GM23248 (cell line): ENCODE measurements around the gene MBLAC1. TPM values are rescaled to one million over a fixed set of nuclear protein-coding genes. Genes with fewer than 3 reads are reported as not detected.

Experiments used
- DNase-seq: peaks from one replicate; pipeline ENCODE4 v3.0.0-alpha.2; 2015
- H2AFZ ChIP-seq: fragments of 200-600 bp; sonication (generic); 2 replicates; pipeline ENCODE4 v1.6.1; 2016; ENCODE audit warnings: antibody characterized with exemption
- H3F3A ChIP-seq: fragments of 200-600 bp; sonication (generic); 2 replicates; pipeline ENCODE4 v1.6.1; 2016; ENCODE audit warnings: mild to moderate bottlenecking, antibody characterized with exemption, mixed run types; ENCODE audit not compliant: insufficient read depth
- H3K27ac ChIP-seq: fragments of 200-600 bp; sonication (generic); 2 replicates; pipeline ENCODE4 v1.5.1; 2016; ENCODE audit warnings: mild to moderate bottlenecking
- H3K27me3 ChIP-seq: fragments of 200-600 bp; sonication (generic); replicated peaks from 2 replicates; pipeline ENCODE4 v1.6.1; 2016; ENCODE audit warnings: mild to moderate bottlenecking; ENCODE audit not compliant: insufficient read depth
- H3K36me3 ChIP-seq: fragments of 200-600 bp; sonication (generic); 2 replicates; pipeline ENCODE4 v1.6.1; 2016; ENCODE audit warnings: low read depth, mild to moderate bottlenecking
- H3K4me1 ChIP-seq: fragments of 200-600 bp; sonication (generic); 2 replicates; pipeline ENCODE4 v1.6.1; 2016; ENCODE audit warnings: mild to moderate bottlenecking; ENCODE audit not compliant: insufficient read depth
- H3K4me2 ChIP-seq: fragments of 200-600 bp; sonication (generic); one replicate; pipeline ENCODE4 v1.6.1; 2016; ENCODE audit warnings: mild to moderate bottlenecking; ENCODE audit not compliant: unreplicated experiment
- H3K4me3 ChIP-seq: fragments of 200-600 bp; sonication (generic); 2 replicates; pipeline ENCODE4 v1.5.1; 2016; ENCODE audit warnings: mild to moderate bottlenecking
- H3K79me2 ChIP-seq: fragments of 200-600 bp; sonication (generic); 2 replicates; pipeline ENCODE4 v1.6.1; 2016; ENCODE audit warnings: mild to moderate bottlenecking; ENCODE audit not compliant: insufficient read depth
- H3K9ac ChIP-seq: fragments of 200-600 bp; sonication (generic); 2 replicates; pipeline ENCODE4 v1.6.1; 2016; ENCODE audit warnings: mild to moderate bottlenecking
- H3K9me2 ChIP-seq: fragments of 200-600 bp; sonication (generic); 2 replicates; pipeline ENCODE4 v1.6.1; 2016; ENCODE audit warnings: mixed run types, mild to moderate bottlenecking, moderate library complexity; ENCODE audit not compliant: insufficient read depth
- H3K9me3 ChIP-seq: fragments of 200-600 bp; sonication (generic); one replicate; pipeline ENCODE4 v1.6.1; 2017; ENCODE audit warnings: low read depth
- H4K20me1 ChIP-seq: fragments of 200-600 bp; sonication (generic); 2 replicates; pipeline ENCODE4 v1.6.0; 2016; ENCODE audit not compliant: insufficient read depth
- EZH2 ChIP-seq: fragments of 200-600 bp; sonication (generic); IDR thresholded peaks from 2 replicates; pipeline ENCODE4 v1.6.1; 2018; ENCODE audit warnings: antibody characterized with exemption, mild to moderate bottlenecking; ENCODE audit not compliant: insufficient read depth, poor library complexity, severe bottlenecking
- EZH2phosphoT487 ChIP-seq: fragments of 200-600 bp; sonication (generic); IDR thresholded peaks from 2 replicates; pipeline ENCODE4 v1.6.1; 2018; ENCODE audit warnings: antibody characterized with exemption, moderate library complexity, mild to moderate bottlenecking, low read depth; ENCODE audit not compliant: insufficient read depth
- WGBS, 2 experiments: methylation state at CpG; one replicate each; pipeline ENCODE4 v1.1.6; 2015 to 2017; ENCODE audit warnings: low lambda C conversion rate in 2 of 2, low coverage in 1 of 2; ENCODE audit errors: missing lambda C conversion rate in 2 of 2; 5-methylcytosine and 5-hydroxymethylcytosine counted together
- in situ Hi-C: fragments of 300-500 bp; cut with MboI; formaldehyde crosslinking; loops from 2 replicates; pipeline ENCODE4 v1.15.0; 2020
- polyA plus RNA-seq: library from polyadenylated mRNA; unstranded; fragments of >200 nt; fragmentation: Nextera tagmentation; extraction: Ambion mirVana; gene quantifications from 2 replicates; pipeline ENCODE4 v1.2.1, GENCODE V29; 2016
- total RNA-seq: library from RNA; depleted of rRNA; stranded (reverse); fragments of >200 nt; shearing (Covaris generic); gene quantifications from 2 replicates; pipeline ENCODE4 v1.2.3, GENCODE V29; 2014

The MBLAC1 gene
- total and polyA plus RNA-seq, 2 experiments from 2014 or later, result 0.43 to 1.3 TPM

DNA sequence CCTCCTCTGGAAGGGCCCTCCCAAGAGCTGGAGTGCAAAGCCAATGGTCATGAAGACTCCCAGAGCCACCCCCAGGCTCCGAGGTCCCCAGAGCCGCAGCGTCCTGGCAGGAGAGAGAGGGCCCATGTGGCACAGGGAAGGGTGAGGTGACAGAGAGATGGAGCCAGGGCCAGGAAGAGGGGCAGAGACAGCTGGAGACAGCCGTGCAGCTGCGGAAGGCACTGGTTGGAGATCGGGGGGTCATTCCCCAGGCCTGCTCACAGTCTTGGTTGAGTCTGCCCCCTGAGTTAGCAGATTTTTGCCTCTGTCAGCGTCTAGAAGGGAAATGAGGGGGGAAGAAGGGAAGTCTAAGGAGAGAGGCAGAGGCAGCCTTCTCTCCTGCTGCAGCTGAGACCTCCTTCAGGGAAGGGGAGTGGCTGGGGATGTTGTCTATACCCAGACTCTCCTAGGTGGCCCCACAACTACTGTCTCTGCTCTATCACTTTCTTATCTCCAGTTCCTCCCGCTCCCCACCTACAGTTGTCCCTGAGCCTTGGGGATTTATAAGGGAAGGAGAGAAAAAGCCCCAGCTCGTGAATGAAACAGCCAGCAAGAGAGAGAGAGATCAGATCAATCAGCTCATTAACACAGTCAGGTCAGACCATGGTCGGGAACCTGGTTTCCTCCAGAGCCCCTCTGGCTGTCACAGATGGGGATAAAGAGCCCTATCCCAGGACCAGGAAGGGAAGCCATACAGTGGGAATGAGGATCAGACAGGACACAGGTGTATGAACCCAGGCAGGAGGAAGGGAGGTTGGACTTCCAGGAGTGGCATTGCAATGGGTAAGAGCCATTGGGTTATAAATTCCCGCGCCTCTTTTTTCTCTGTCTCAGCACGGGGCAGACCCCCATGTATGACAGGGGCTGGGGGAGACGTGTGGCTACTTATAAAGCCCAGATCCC lies 40.5 kb downstream of the MBLAC1 start:
- no peak overlapping the region for H3K27ac ChIP-seq
- H3K27me3 ChIP-seq, result peaks cover 10% of the 10 kb centered on the region
- H2AFZ ChIP-seq, result peak overlapping the region; percentile 90; the same call in 1 of the 2 replicates
- no peaks in the 10 kb centered on the region for H3K36me3 ChIP-seq
- no peaks in the 10 kb centered on the region for H3K9me3 ChIP-seq
- H3K79me2 ChIP-seq, result no peaks in the 10 kb centered on the region
- TF ChIP-seq EZH2phosphoT487, result no peak
- no peak for TF ChIP-seq EZH2
- no peaks in the 10 kb centered on the region for H3K9me2 ChIP-seq
- H3F3A ChIP-seq, result no peaks in the 10 kb centered on the region
- H3K4me2 ChIP-seq, result no peak overlapping the region
- no peak overlapping the region for H3K4me3 ChIP-seq
- H3K9ac ChIP-seq, result no peak overlapping the region
- no peaks in the 10 kb centered on the region for H3K4me1 ChIP-seq
- in situ Hi-C loops, result no loop called here
- WGBS, 2 experiments, result 66 to 68% methylated on average over 14 of the region's 14 CpGs
- no peaks in the 10 kb centered on the region for H4K20me1 ChIP-seq
- DNase-seq, result no peak

DNA sequence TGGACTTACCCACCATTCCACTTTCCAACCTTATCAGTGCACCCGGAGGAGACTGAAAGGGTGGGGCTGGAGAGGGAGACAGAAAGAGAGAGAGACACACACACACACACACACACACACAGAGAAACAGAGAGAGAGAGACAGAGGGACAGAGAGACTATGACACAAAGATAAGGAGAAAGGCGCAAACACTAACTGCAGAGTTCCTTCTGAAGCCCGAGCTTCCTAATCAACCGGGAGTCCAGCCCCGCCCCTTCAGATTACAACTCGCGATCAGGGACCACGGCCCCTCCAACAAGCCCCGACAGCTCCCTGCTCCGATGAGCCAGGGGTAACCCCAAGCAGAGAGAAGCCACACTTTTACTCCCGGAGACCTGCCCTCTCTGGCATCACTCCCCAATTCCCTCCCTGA lies 41.2 kb downstream of the MBLAC1 start:
- peak; percentile 11 for DNase-seq
- Histone ChIP-seq H3K27me3 (peaks cover 11% of the 10 kb centered on the region), H3K4me3 (peak overlapping the region; percentile 66), H3K9me2 (no peaks in the 10 kb centered on the region), H3K27ac (no peak overlapping the region), H3K4me1 (no peaks in the 10 kb centered on the region), H2AFZ (peak overlapping the region; percentile 90), H3K36me3 (no peaks in the 10 kb centered on the region), H3K4me2 (peak overlapping the region; percentile 82), H3F3A (no peaks in the 10 kb centered on the region), H3K9ac (peak overlapping the region; percentile 35), H4K20me1 (no peaks in the 10 kb centered on the region), H3K79me2 (no peaks in the 10 kb centered on the region), H3K9me3 (no peaks in the 10 kb centered on the region)
- TF ChIP-seq EZH2phosphoT487, result no peak
- no peak for TF ChIP-seq EZH2
- 4 to 5% methylated on average over 11 of the region's 11 CpGs for WGBS, 2 experiments
- in situ Hi-C loops, result no loop called here

DNA sequence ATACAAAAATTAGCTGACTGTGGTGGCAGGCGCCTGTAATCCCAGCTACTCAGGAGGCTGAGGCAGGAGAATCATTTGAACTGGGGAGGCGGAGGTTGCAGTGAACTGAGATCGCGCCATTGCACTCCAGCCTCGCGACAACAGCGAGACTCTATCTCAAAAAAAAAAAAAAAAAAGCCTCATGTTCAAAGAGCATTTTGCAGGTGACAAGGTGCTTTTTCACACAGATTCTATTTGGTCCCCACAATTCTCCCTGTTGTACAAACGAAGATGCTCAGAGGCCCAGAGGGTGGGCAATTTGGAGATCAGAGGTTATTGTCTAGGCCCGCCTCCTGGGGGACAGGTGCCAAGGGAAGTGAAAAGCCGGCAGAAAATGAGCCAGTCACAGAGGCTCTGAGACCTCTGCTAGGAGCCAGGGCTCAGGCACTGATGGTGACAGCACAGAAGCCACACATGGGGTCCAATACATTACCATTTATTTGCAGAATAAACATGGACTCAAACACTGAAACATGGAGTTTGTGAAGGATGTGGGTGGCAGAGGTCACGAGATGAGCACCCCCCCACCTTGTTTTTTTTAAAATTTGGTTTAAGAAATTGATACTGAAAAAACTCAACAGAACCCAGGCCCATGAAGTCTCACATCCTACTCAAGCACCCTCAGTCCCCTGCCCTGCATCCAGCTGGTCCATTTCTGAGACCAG lies 42.5 kb downstream of the MBLAC1 start:
- no peak for DNase-seq
- 85 to 87% methylated on average over 11 of the region's 11 CpGs for WGBS, 2 experiments

DNA sequence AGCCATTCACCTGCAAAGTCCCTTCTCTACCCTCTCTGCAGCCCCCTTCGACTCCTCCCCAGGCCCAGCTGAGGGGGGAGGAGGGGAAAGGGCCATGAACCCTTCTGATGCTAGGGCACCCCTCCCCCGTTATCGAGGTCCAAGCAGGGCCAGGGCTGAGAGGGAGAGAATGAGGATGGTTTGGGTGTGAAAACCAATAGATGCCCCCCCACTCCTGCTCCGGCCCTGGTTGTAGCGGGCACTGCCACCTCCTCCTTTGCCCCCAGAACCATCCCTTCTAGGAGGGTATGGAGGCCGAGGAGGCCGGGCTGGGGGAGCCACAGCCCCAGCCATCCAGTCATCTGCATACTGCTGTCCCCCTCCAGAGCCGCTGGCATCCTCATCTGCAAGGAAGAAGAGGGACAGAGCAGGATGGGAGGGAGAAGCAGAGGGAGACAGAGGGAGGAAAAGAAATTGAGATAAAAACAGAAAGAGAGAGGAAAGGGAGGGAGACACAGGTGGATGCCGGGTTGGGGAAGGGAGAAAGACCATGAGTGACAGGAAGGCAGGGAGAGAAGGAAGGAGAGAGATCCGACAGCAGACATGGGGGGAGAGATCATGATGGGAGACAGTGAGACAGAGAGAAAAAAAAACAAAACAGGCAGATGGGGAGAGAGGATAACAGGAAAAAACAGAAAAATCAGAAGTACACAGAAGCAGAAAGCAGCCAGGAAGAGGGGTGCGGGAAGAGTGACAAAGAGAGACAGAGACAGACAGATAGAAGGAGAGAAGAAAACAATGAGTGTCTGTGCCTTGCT lies 43.5 kb downstream of the MBLAC1 start:
- H3F3A ChIP-seq, result no peaks in the 10 kb centered on the region
- 84 to 86% methylated on average over 11 of the region's 11 CpGs for WGBS, 2 experiments
- H3K9me3 ChIP-seq, result no peaks in the 10 kb centered on the region
- no peak overlapping the region for H3K4me2 ChIP-seq
- H4K20me1 ChIP-seq, result no peaks in the 10 kb centered on the region
- no peak for TF ChIP-seq EZH2phosphoT487
- TF ChIP-seq EZH2, result no peak
- H3K27ac ChIP-seq, result no peak overlapping the region
- peaks cover 11% of the 10 kb centered on the region for H3K27me3 ChIP-seq
- no peak for DNase-seq
- H2AFZ ChIP-seq, result no peak overlapping the region
- in situ Hi-C loops, result no loop called here
- no peaks in the 10 kb centered on the region for H3K79me2 ChIP-seq
- no peaks in the 10 kb centered on the region for H3K36me3 ChIP-seq
- H3K9me2 ChIP-seq, result no peaks in the 10 kb centered on the region
- no peak overlapping the region for H3K9ac ChIP-seq
- H3K4me1 ChIP-seq, result no peaks in the 10 kb centered on the region
- no peak overlapping the region for H3K4me3 ChIP-seq

More for the DNA sequence above, 42.5 kb downstream of the MBLAC1 start:
- H3K9me3 ChIP-seq, result no peaks in the 10 kb centered on the region
- no peaks in the 10 kb centered on the region for H4K20me1 ChIP-seq
- H2AFZ ChIP-seq, result peak overlapping the region; percentile 90; the same call in 1 of the 2 replicates
- TF ChIP-seq EZH2 (no peak), EZH2phosphoT487 (no peak)
- no peaks in the 10 kb centered on the region for H3F3A ChIP-seq
- no peak overlapping the region for H3K4me3 ChIP-seq
- no peak overlapping the region for H3K27ac ChIP-seq
- no peaks in the 10 kb centered on the region for H3K9me2 ChIP-seq
- no peaks in the 10 kb centered on the region for H3K36me3 ChIP-seq
- H3K4me1 ChIP-seq, result no peaks in the 10 kb centered on the region
- H3K79me2 ChIP-seq, result no peaks in the 10 kb centered on the region
- no peak overlapping the region for H3K4me2 ChIP-seq
- H3K27me3 ChIP-seq, result peaks cover 11% of the 10 kb centered on the region
- H3K9ac ChIP-seq, result no peak overlapping the region
- in situ Hi-C loops, result no loop called here
